B cell (primary cell): Measurements from ENCODE around the gene PFKFB1. TPM values are rescaled to one million over a fixed set of nuclear protein-coding genes. Genes with fewer than 3 reads are reported as not detected.

ENCODE experiments used
- ATAC-seq: fragments of 200-7000 bp; cut with Tn5 transposase; one replicate; pipeline ENCODE4 v1.10.0; 2021; ENCODE audit warnings: low read depth, mild to moderate bottlenecking, moderate number of reproducible peaks, moderate library complexity
- CTCF ChIA-PET: fragments of 350-600 bp; sonication (Branson Sonifier 250); formaldehyde crosslinking; loops from one replicate; lab custom pipeline; 2021; ENCODE audit warnings: antibody characterized with exemption, inconsistent platforms; lab: Charles Lee
- POLR2A ChIA-PET: fragments of 350-600 bp; sonication (Branson Sonifier 250); formaldehyde crosslinking; loops from one replicate; lab custom pipeline; 2021; ENCODE audit warnings: antibody characterized with exemption; lab: Charles Lee
- DNase-seq: peaks from one replicate; pipeline ENCODE4 v3.0.0; 2013
- H2AFZ ChIP-seq: 2 replicates; pipeline ENCODE4 v1.6.1; 2012; ENCODE audit warnings: mild to moderate bottlenecking, low read depth, low read length; ENCODE audit not compliant: insufficient read depth, poor library complexity, severe bottlenecking
- H3K27ac ChIP-seq, 2 donors: 1 replicate in 1 of 2; 2 replicates in 1 of 2; pipeline ENCODE4 v1.5.1; 2012 to 2013; ENCODE audit warnings: low read length in 2 of 2, mild to moderate bottlenecking in 2 of 2, moderate library complexity in 1 of 2
- H3K27me3 ChIP-seq, 4 experiments: fragments of 200-600 bp in 1 of 4; sonication (generic) in 1 of 4; replicated peaks in 1 of 4; 1 replicate in 2 of 4; 2 replicates in 2 of 4; pipeline versions ENCODE4 v1.6.1 to v1.7.0; 2013 to 2016; ENCODE audit warnings: low read length in 3 of 4, mild to moderate bottlenecking in 2 of 4, mixed read lengths in 1 of 4, moderate library complexity in 1 of 4; ENCODE audit not compliant: insufficient read depth in 4 of 4, control insufficient read depth in 3 of 4; ENCODE audit errors: control extremely low read depth in 1 of 4
- H3K36me3 ChIP-seq, 2 experiments: replicated peaks in 1 of 2; 1 replicate in 1 of 2; 2 replicates in 1 of 2; pipeline versions ENCODE4 v1.6.1 to v1.7.1; 2013; ENCODE audit warnings: low read length in 1 of 2; ENCODE audit not compliant: insufficient read depth in 2 of 2, control insufficient read depth in 1 of 2; ENCODE audit errors: control extremely low read depth in 1 of 2, extremely low read depth in 1 of 2
- H3K4me1 ChIP-seq, 2 donors: fragments of 200-600 bp in 1 of 2; sonication (generic) in 1 of 2; 1 replicate in 1 of 2; 2 replicates in 1 of 2; pipeline versions ENCODE4 v1.5.1 to v1.6.1; 2013 to 2017; ENCODE audit warnings: low read length in 2 of 2; ENCODE audit not compliant: control insufficient read depth in 2 of 2, insufficient read depth in 2 of 2
- H3K4me2 ChIP-seq: replicated peaks from 2 replicates; pipeline ENCODE3; 2012; ENCODE audit warnings: mild to moderate bottlenecking, low read depth, low read length; ENCODE audit not compliant: poor library complexity, severe bottlenecking
- H3K4me3 ChIP-seq, 5 experiments: fragments of 200-600 bp in 1 of 5; sonication (generic) in 1 of 5; 1 replicate in 3 of 5; 2 replicates in 2 of 5; pipeline versions ENCODE4 v1.5.1 to v1.7.0; 2011 to 2016; ENCODE audit warnings: low read length in 4 of 5, mild to moderate bottlenecking in 4 of 5, low read depth in 2 of 5, control low read depth in 1 of 5, moderate library complexity in 1 of 5; ENCODE audit not compliant: insufficient read depth in 1 of 5; ENCODE audit errors: control extremely low read depth in 1 of 5, extremely low read depth in 1 of 5
- H3K79me2 ChIP-seq: fragments of 200-600 bp; sonication (generic); one replicate; pipeline ENCODE4 v1.6.0; 2016; ENCODE audit warnings: low read length; ENCODE audit not compliant: control insufficient read depth, insufficient read depth
- H3K9ac ChIP-seq: fragments of 200-600 bp; sonication (generic); 2 replicates; pipeline ENCODE4 v1.6.1; 2017; ENCODE audit warnings: mild to moderate bottlenecking, low read length, moderate library complexity
- H3K9me3 ChIP-seq, 3 donors: one replicate each; pipeline versions ENCODE4 v1.6.1 to v1.7.1; 2013; ENCODE audit warnings: low read length in 2 of 3; ENCODE audit not compliant: control insufficient read depth in 2 of 3, insufficient read depth in 1 of 3; ENCODE audit errors: control extremely low read depth in 1 of 3
- H4K20me1 ChIP-seq: 2 replicates; pipeline ENCODE4 v1.6.0; 2012; ENCODE audit warnings: mild to moderate bottlenecking, low read length; ENCODE audit not compliant: insufficient read depth, control insufficient read depth, poor library complexity, severe bottlenecking
- H3K27ac Mint-ChIP-seq: one replicate; pipeline ENCODE4 v1.8.0; 2021; ENCODE audit warnings: mixed read lengths
- H3K27me3 Mint-ChIP-seq: one replicate; pipeline ENCODE4 v1.8.0; 2021; ENCODE audit warnings: mixed read lengths
- H3K4me1 Mint-ChIP-seq: one replicate; pipeline ENCODE4 v1.8.0; 2021; ENCODE audit warnings: mixed read lengths
- H3K4me3 Mint-ChIP-seq: one replicate; pipeline ENCODE4 v1.8.0; 2021; ENCODE audit warnings: mixed read lengths
- H3K9me3 Mint-ChIP-seq: one replicate; pipeline ENCODE4 v1.8.0; 2022; ENCODE audit warnings: mixed read lengths; ENCODE audit not compliant: insufficient read depth
- EZH2 ChIP-seq: IDR thresholded peaks from 2 replicates; pipeline ENCODE4 v1.6.1; 2012; ENCODE audit warnings: borderline replicate concordance, low read depth, mild to moderate bottlenecking, moderate library complexity, low read length; ENCODE audit not compliant: insufficient read depth, poor library complexity, severe bottlenecking
- WGBS: methylation state at CpG from one replicate; pipeline ENCODE4 v1.1.5; 2013; ENCODE audit warnings: missing lambda C conversion rate; ENCODE audit not compliant: insufficient coverage; 5-methylcytosine and 5-hydroxymethylcytosine counted together
- intact Hi-C: fragments of 100-400 bp; cut with micrococcal nuclease; formaldehyde crosslinking; loops from one replicate; pipeline ENCODE4 v1.10.0; 2022
- polyA plus RNA-seq: library from polyadenylated mRNA; depleted of rRNA; stranded (reverse); fragments of >200 nt; gene quantifications from 2 replicates; pipeline ENCODE4 v1.2.3, GENCODE V29; 2012
- total RNA-seq, 2 donors: library from RNA; stranded (reverse); fragments of 120-200 nt in 1 of 2; gene quantifications; 1 replicate in 1 of 2; 2 replicates in 1 of 2; pipeline versions ENCODE4 v1.2.3 to v1.2.4, GENCODE V29; 2013 to 2022
- TF ChIP-seq, protein P1 (sequence below): fragments of 200-600 bp; IDR thresholded peaks from one replicate; pipeline ENCODE4 v1.8.0; 2022; ENCODE audit warnings: antibody characterized with exemption, mild to moderate bottlenecking

PFKFB1 gene
- total and polyA plus RNA-seq, 2 donors (not counting 1 experiment from before 2014, with no cell fraction given) = 0.37 to 0.47 TPM

DNA sequence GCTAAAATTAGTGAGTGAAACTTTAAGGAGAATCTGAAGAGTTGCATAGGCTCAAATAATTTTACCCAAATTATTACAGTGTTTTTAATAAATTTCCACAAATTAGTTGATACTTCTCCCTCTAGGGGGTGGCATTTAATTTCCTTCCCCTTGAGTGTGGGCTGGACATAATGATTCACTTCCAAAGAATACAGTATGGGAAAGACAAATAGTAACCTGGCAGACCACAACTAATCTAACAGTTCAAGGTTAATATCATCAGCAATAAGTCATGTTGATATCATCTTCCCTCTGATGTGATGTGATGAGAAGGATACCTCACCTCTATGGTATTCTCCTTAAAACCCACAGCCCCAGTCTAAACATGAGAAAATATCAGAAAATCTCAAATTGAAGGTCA lies 15.5 kb downstream of the PFKFB1 start:
- CTCF ChIA-PET = no interaction called here
- Histone ChIP-seq H3K9ac (no peak overlapping the region), H3K4me2 (no peak overlapping the region), H3K36me3 (no peaks in the 10 kb centered on the region), H4K20me1 (no peaks in the 10 kb centered on the region), H2AFZ (no peak overlapping the region), H3K27me3 (no peaks in the 10 kb centered on the region), H3K9me3 (no peaks in the 10 kb centered on the region), H3K79me2 (no peaks in the 10 kb centered on the region), H3K4me1 (no peaks in the 10 kb centered on the region), H3K4me3 (no peak overlapping the region), H3K27ac (no peak overlapping the region)
- Mint-ChIP-seq H3K27ac (no peak overlapping the region), H3K27me3 (no peaks in the 10 kb centered on the region), H3K4me1 (no peaks in the 10 kb centered on the region), H3K9me3 (peaks cover 2% of the 10 kb centered on the region), H3K4me3 (no peak overlapping the region)
- DNase-seq = no peak
- POLR2A ChIA-PET = no interaction called here
- no peak for ATAC-seq
- intact Hi-C loops = no loop called here
- TF ChIP-seq, protein P1, sequence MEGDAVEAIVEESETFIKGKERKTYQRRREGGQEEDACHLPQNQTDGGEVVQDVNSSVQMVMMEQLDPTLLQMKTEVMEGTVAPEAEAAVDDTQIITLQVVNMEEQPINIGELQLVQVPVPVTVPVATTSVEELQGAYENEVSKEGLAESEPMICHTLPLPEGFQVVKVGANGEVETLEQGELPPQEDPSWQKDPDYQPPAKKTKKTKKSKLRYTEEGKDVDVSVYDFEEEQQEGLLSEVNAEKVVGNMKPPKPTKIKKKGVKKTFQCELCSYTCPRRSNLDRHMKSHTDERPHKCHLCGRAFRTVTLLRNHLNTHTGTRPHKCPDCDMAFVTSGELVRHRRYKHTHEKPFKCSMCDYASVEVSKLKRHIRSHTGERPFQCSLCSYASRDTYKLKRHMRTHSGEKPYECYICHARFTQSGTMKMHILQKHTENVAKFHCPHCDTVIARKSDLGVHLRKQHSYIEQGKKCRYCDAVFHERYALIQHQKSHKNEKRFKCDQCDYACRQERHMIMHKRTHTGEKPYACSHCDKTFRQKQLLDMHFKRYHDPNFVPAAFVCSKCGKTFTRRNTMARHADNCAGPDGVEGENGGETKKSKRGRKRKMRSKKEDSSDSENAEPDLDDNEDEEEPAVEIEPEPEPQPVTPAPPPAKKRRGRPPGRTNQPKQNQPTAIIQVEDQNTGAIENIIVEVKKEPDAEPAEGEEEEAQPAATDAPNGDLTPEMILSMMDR = no peak
- no peak for TF ChIP-seq EZH2

DNA sequence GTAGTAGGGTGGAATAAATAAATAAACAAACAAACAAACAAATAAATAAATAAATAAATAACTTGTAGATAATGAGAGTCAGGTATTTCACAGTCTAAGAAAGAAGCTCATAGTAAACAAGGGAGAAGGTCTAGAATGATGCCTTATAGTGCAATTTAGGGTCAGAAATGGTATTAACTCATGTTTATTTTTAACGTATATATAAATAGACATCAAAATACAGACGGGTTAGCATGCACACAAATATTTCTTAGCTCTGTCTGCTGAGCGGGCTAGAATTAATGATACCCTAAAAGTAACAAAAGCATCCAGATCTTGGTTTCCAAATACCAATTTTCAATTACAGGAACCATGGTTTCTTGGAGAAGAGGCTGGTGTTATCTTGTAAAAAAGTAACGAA lies 16.6 kb downstream of the PFKFB1 start:
- no peaks in the 10 kb centered on the region for H3K27me3 Mint-ChIP-seq

More for the DNA sequence above, 16.6 kb downstream of the PFKFB1 start:
- no peaks in the 10 kb centered on the region for H4K20me1 ChIP-seq
- DNase-seq (no peak), ATAC-seq (no peak)
- no peak overlapping the region for H3K27ac Mint-ChIP-seq
- H3K4me1 Mint-ChIP-seq = no peaks in the 10 kb centered on the region
- no peaks in the 10 kb centered on the region for H3K4me1 ChIP-seq
- POLR2A ChIA-PET = no interaction called here
- H3K27ac ChIP-seq = no peak overlapping the region
- H3K9me3 Mint-ChIP-seq = no peaks in the 10 kb centered on the region
- H3K4me2 ChIP-seq = no peak overlapping the region
- intact Hi-C loops = no loop called here
- H3K9ac ChIP-seq = no peak overlapping the region
- H3K4me3 Mint-ChIP-seq = no peak overlapping the region
- TF ChIP-seq, protein P1 = no peak
- no peak for TF ChIP-seq EZH2
- no peaks in the 10 kb centered on the region for H3K36me3 ChIP-seq
- no peaks in the 10 kb centered on the region for H3K27me3 ChIP-seq
- H3K9me3 ChIP-seq = no peaks in the 10 kb centered on the region
- H3K79me2 ChIP-seq = no peaks in the 10 kb centered on the region
- CTCF ChIA-PET = no interaction called here
- no CpG with 5 or more reads among the region's 4 CpGs for WGBS
- no peak overlapping the region for H3K4me3 ChIP-seq
- no peak overlapping the region for H2AFZ ChIP-seq
